H9 (cell line): ENCODE measurements around the gene GTF2A2. TPM values are rescaled to one million over a fixed set of nuclear protein-coding genes. Genes with fewer than 3 reads are reported as not detected.

Experiments
- DNase-seq: peaks from one replicate; pipeline ENCODE4 v3.0.0-alpha.2; 2017
- H2AFZ ChIP-seq: one replicate; pipeline ENCODE4 v1.6.1; 2013; ENCODE audit warnings: mild to moderate bottlenecking, low read length, control low read depth, moderate library complexity
- H2AK5ac ChIP-seq: 2 replicates; pipeline ENCODE4 v1.6.1; 2013; ENCODE audit warnings: low read length, control low read depth, mixed read lengths; ENCODE audit not compliant: insufficient read length
- H2BK120ac ChIP-seq: one replicate; pipeline ENCODE4 v1.6.1; 2013; ENCODE audit warnings: low read depth, mild to moderate bottlenecking, low read length, control low read depth, inconsistent platforms; ENCODE audit not compliant: poor library complexity, severe bottlenecking
- H2BK12ac ChIP-seq: 2 replicates; pipeline ENCODE4 v1.6.1; 2013; ENCODE audit warnings: low read length, control low read depth, mixed read lengths, low read depth; ENCODE audit not compliant: insufficient read length
- H2BK15ac ChIP-seq: 2 replicates; pipeline ENCODE4 v1.6.1; 2013; ENCODE audit warnings: low read depth, low read length, control low read depth
- H2BK20ac ChIP-seq: one replicate; pipeline ENCODE4 v1.6.1; 2013; ENCODE audit warnings: low read depth, mild to moderate bottlenecking, low read length, control low read depth, inconsistent platforms; ENCODE audit not compliant: poor library complexity, severe bottlenecking
- H2BK5ac ChIP-seq: 2 replicates; pipeline ENCODE4 v1.6.1; 2013; ENCODE audit warnings: low read length, control low read depth, mixed read lengths; ENCODE audit not compliant: insufficient read length
- H3K14ac ChIP-seq: 2 replicates; pipeline ENCODE4 v1.6.1; 2013; ENCODE audit warnings: low read length, control low read depth; ENCODE audit not compliant: insufficient read depth
- H3K18ac ChIP-seq: 2 replicates; pipeline ENCODE4 v1.6.1; 2013; ENCODE audit warnings: low read depth, mild to moderate bottlenecking, mixed read lengths, low read length, control low read depth; ENCODE audit not compliant: insufficient read length
- H3K23ac ChIP-seq: 2 replicates; pipeline ENCODE4 v1.6.1; 2013; ENCODE audit warnings: low read length, control low read depth, mixed read lengths, low read depth; ENCODE audit not compliant: insufficient read length
- H3K23me2 ChIP-seq: 2 replicates; pipeline ENCODE4 v1.6.1; 2013; ENCODE audit warnings: low read depth, mild to moderate bottlenecking, mixed read lengths, low read length, control low read depth; ENCODE audit not compliant: insufficient read length, poor library complexity, severe bottlenecking
- H3K27ac ChIP-seq: 2 replicates; pipeline ENCODE4 v1.5.1; 2013; ENCODE audit warnings: low read length, control low read depth, mixed read lengths, low read depth; ENCODE audit not compliant: insufficient read length
- H3K27me3 ChIP-seq: 2 replicates; pipeline ENCODE4 v1.6.1; 2013; ENCODE audit warnings: low read length, control low read depth, inconsistent platforms; ENCODE audit not compliant: insufficient read depth
- H3K4ac ChIP-seq: 2 replicates; pipeline ENCODE4 v1.6.1; 2013; ENCODE audit warnings: low read depth, mild to moderate bottlenecking, control low read depth, inconsistent platforms, low read length, moderate library complexity
- H3K4me1 ChIP-seq: 2 replicates; pipeline ENCODE4 v1.6.1; 2013; ENCODE audit warnings: low read length, control low read depth, inconsistent platforms; ENCODE audit not compliant: insufficient read depth
- H3K4me2 ChIP-seq: 2 replicates; pipeline ENCODE4 v1.6.1; 2013; ENCODE audit warnings: low read length, control low read depth, mixed read lengths; ENCODE audit not compliant: insufficient read length, insufficient read depth
- H3K56ac ChIP-seq: 2 replicates; pipeline ENCODE4 v1.6.1; 2013; ENCODE audit warnings: low read depth, mild to moderate bottlenecking, mixed read lengths, low read length, control low read depth; ENCODE audit not compliant: insufficient read length
- H3K79me1 ChIP-seq: 2 replicates; pipeline ENCODE4 v1.6.1; 2013; ENCODE audit warnings: low read depth, mild to moderate bottlenecking, moderate library complexity, low read length, control low read depth, inconsistent platforms; ENCODE audit not compliant: insufficient read depth, poor library complexity, severe bottlenecking
- H3K79me2 ChIP-seq: 2 replicates; pipeline ENCODE4 v1.6.1; 2013; ENCODE audit warnings: low read length, control low read depth, inconsistent platforms; ENCODE audit not compliant: insufficient read depth
- H3K9ac ChIP-seq: 2 replicates; pipeline ENCODE4 v1.6.1; 2013; ENCODE audit warnings: low read length, control low read depth, mixed read lengths; ENCODE audit not compliant: insufficient read length; ENCODE audit errors: extremely low read depth
- H3K9me3 ChIP-seq: one replicate; pipeline ENCODE4 v1.6.1; 2013; ENCODE audit warnings: low read depth, low read length, inconsistent platforms; ENCODE audit not compliant: control insufficient read depth
- H3T11ph ChIP-seq: one replicate; pipeline ENCODE4 v1.6.1; 2013; ENCODE audit warnings: mild to moderate bottlenecking, low read length, control low read depth, inconsistent platforms
- H4K20me1 ChIP-seq: one replicate; pipeline ENCODE4 v1.6.1; 2013; ENCODE audit not compliant: control insufficient read depth, insufficient read length, insufficient read depth
- H4K5ac ChIP-seq: 2 replicates; pipeline ENCODE4 v1.6.1; 2013; ENCODE audit warnings: low read depth, mild to moderate bottlenecking, mixed read lengths, low read length, control low read depth; ENCODE audit not compliant: insufficient read length
- H4K8ac ChIP-seq: replicated peaks from 2 replicates; pipeline ENCODE4 v1.6.1; 2013; ENCODE audit warnings: low read length, control low read depth, mixed read lengths, low read depth; ENCODE audit not compliant: insufficient read length
- H4K91ac ChIP-seq: 2 replicates; pipeline ENCODE4 v1.6.1; 2013; ENCODE audit warnings: low read depth, mild to moderate bottlenecking, moderate library complexity, mixed read lengths, low read length, control low read depth; ENCODE audit not compliant: insufficient read length
- H3K27ac Mint-ChIP-seq, 3 experiments: 2 replicates in 2 of 3; 3 replicates in 1 of 3; pipeline ENCODE4 v1.8.0; 2020 to 2021; ENCODE audit warnings: mixed read lengths in 3 of 3, mild to moderate bottlenecking in 1 of 3, moderate library complexity in 1 of 3
- H3K27me3 Mint-ChIP-seq: 2 replicates; pipeline ENCODE4 v1.8.0; 2021; ENCODE audit warnings: low read depth, mild to moderate bottlenecking, moderate library complexity, mixed read lengths
- H3K36me3 Mint-ChIP-seq, 3 experiments: 2 replicates in 2 of 3; 3 replicates in 1 of 3; pipeline ENCODE4 v1.8.0; 2020 to 2021; ENCODE audit warnings: low read depth in 3 of 3, mixed read lengths in 3 of 3; ENCODE audit not compliant: insufficient read depth in 1 of 3
- H3K4me1 Mint-ChIP-seq, 2 experiments: 2 replicates each; pipeline ENCODE4 v1.8.0; 2020; ENCODE audit warnings: mixed read lengths in 2 of 2
- H3K4me3 Mint-ChIP-seq, 2 experiments: 2 replicates in 1 of 2; 3 replicates in 1 of 2; pipeline ENCODE4 v1.8.0; 2020 to 2021; ENCODE audit warnings: mild to moderate bottlenecking in 2 of 2, mixed read lengths in 2 of 2, moderate library complexity in 1 of 2
- H3K9me3 Mint-ChIP-seq, 2 experiments: 2 replicates in 1 of 2; 3 replicates in 1 of 2; pipeline ENCODE4 v1.8.0; 2020; ENCODE audit warnings: mild to moderate bottlenecking in 2 of 2, mixed read lengths in 2 of 2, moderate library complexity in 1 of 2
- WGBS: extraction: QIAGEN DNeasy Blood & Tissue Kit; methylation state at CpG from one replicate; pipeline ENCODE4 v1.1.7; 2013; ENCODE audit warnings: missing lambda C conversion rate, low lambda C conversion rate, mixed read lengths; ENCODE audit not compliant: insufficient read length; ENCODE audit errors: extremely low coverage; 5-methylcytosine and 5-hydroxymethylcytosine counted together
- total RNA-seq: library from RNA; stranded (reverse); gene quantifications from 2 replicates; pipeline ENCODE4 v1.2.1, GENCODE V29; 2021
- TF ChIP-seq, protein P1 (sequence below): fragments of 200-600 bp; sonication (generic); conservative IDR thresholded peaks from 3 replicates; pipeline ENCODE4 v1.8.0; 2021; ENCODE audit warnings: antibody characterized with exemption, mild to moderate bottlenecking

Gene GTF2A2
- total RNA-seq, 1 experiment from 2014 or later = 144 TPM

- Histone ChIP-seq H3K18ac (no peak overlapping the region), H3K4me1 (no peaks in the 10 kb centered on the region), H2BK5ac (no peak overlapping the region), H4K8ac (no peak overlapping the region), H3T11ph (no peak overlapping the region), H3K14ac (no peak overlapping the region), H3K27ac (no peak overlapping the region), H3K27me3 (no peaks in the 10 kb centered on the region), H2BK12ac (no peak overlapping the region), H4K91ac (no peak overlapping the region), H2AK5ac (no peak overlapping the region), H3K56ac (no peak overlapping the region), H3K9ac (no peak overlapping the region), H2BK120ac (no peak overlapping the region), H3K79me1 (no peaks in the 10 kb centered on the region), H3K4ac (no peak overlapping the region), H2BK20ac (no peak overlapping the region), H3K4me2 (no peak overlapping the region), H3K79me2 (no peaks in the 10 kb centered on the region), H3K23me2 (no peaks in the 10 kb centered on the region), H4K20me1 (no peaks in the 10 kb centered on the region), H4K5ac (no peak overlapping the region), H2BK15ac (no peak overlapping the region), H3K23ac (no peak overlapping the region), H2AFZ (no peak overlapping the region), H3K9me3 (no peaks in the 10 kb centered on the region)
- Mint-ChIP-seq H3K4me1 (0 out of 4 replicates have a peak, but pooled peaks cover 4 to 5% of the 10 kb centered on the region in 2 experiments), H3K27me3 (peaks cover 26% of the 10 kb centered on the region), H3K9me3 (peaks cover 12% of the 10 kb centered on the region in 2 experiments), H3K36me3 (peaks cover 0 to 11% (median 5%) of the 10 kb centered on the region in 3 experiments; a peak in 4 of 7 replicates), H3K27ac (no peak overlapping the region), H3K4me3 (no peak overlapping the region)
- TF ChIP-seq, protein P1, sequence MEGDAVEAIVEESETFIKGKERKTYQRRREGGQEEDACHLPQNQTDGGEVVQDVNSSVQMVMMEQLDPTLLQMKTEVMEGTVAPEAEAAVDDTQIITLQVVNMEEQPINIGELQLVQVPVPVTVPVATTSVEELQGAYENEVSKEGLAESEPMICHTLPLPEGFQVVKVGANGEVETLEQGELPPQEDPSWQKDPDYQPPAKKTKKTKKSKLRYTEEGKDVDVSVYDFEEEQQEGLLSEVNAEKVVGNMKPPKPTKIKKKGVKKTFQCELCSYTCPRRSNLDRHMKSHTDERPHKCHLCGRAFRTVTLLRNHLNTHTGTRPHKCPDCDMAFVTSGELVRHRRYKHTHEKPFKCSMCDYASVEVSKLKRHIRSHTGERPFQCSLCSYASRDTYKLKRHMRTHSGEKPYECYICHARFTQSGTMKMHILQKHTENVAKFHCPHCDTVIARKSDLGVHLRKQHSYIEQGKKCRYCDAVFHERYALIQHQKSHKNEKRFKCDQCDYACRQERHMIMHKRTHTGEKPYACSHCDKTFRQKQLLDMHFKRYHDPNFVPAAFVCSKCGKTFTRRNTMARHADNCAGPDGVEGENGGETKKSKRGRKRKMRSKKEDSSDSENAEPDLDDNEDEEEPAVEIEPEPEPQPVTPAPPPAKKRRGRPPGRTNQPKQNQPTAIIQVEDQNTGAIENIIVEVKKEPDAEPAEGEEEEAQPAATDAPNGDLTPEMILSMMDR = no peak
- DNase-seq = no peak
- no CpG with 5 or more reads among the region's 7 CpGs for WGBS
These were observed 43.2 kb downstream of the GTF2A2 start for GRCh38 chr15:59614153-59614552.
